Measurements from ENCODE around the gene RAB11FIP4.

- TF ChIP-seq ELF4 (CRISPR knock-in tag; IDR thresholded peaks at IDR 0.05; ENCODE audit: low read depth) (no peak), CTCF (IDR thresholded peaks at IDR 0.05) (no peak), GRHL2 (CRISPR knock-in tag; IDR thresholded peaks at IDR 0.05; ENCODE audit: insufficient replicate concordance, severe bottlenecking) (no peak), MAX (CRISPR knock-in tag; IDR thresholded peaks at IDR 0.05) (no peak), ZNF396 (CRISPR knock-in tag; IDR thresholded peaks at IDR 0.05; ENCODE audit: borderline replicate concordance) (no peak)
Observed at GRCh38 chr17:31457391-31458234, 66.1 kb downstream of the RAB11FIP4 start.

Data from WTC11 (cell line).